T-helper 1 cell treated with Interleukin-12 subunit alpha and Interleukin-12 subunit beta and Interleukin-4 antibody, amounts not matched to agents 30 ng/mL and 1 ng/mL, for 36 hours (primary cell): ENCODE data around the gene ZNF513. TPM values are rescaled to one million over a fixed set of nuclear protein-coding genes. Genes with fewer than 3 reads are reported as not detected.

Experiments
- intact Hi-C: fragments of 100-400 bp; cut with micrococcal nuclease; formaldehyde crosslinking; loops from one replicate; pipeline ENCODE4 v1.15.1; 2024
- total RNA-seq: library from RNA; stranded (reverse); gene quantifications from 2 replicates; pipeline ENCODE4 v1.2.3, GENCODE V29; 2022

Gene ZNF513
- total RNA-seq, 1 donor from 2014 or later, result 20.2 TPM

GRCh38 chr2:27390822-27391679 lies 10.5 kb upstream of the ZNF513 start:
- intact Hi-C loops, result no loop called here

GRCh38 chr2:27381577-27382181 lies 1.1 kb upstream of the ZNF513 start:
- intact Hi-C loops, result loop anchor here (2.0 kb wide), 1 partner anchor 59 kb away; the partner anchor contains the start of gene MPV17

- intact Hi-C loops, result loop anchor here (1.0 to 2.0 kb wide), 7 partner anchors 10 to 283 kb away; partner anchors contain the start of genes EIF2B4, GTF3C2, IFT172 and MPV17
Measured at GRCh38 chr2:27379836-27380625, 503 bp downstream of the ZNF513 start.

- intact Hi-C loops, result no loop called here
Measured at GRCh38 chr2:27379383-27379835, 1.1 kb downstream of the ZNF513 start.

GRCh38 chr2:27378809-27379290 lies 1.7 kb downstream of the ZNF513 start:
- intact Hi-C loops, result no loop called here

GRCh38 chr2:27378096-27378808 lies 2.3 kb downstream of the ZNF513 start:
- intact Hi-C loops, result no loop called here

GRCh38 chr2:27377618-27378095 lies 2.9 kb downstream of the ZNF513 start:
- intact Hi-C loops, result no loop called here

- intact Hi-C loops, result no loop called here
Measured at GRCh38 chr2:27376866-27377617, 3.5 kb downstream of the ZNF513 start.

GRCh38 chr2:27376151-27376865 lies 4.2 kb downstream of the ZNF513 start:
- intact Hi-C loops, result no loop called here

GRCh38 chr2:27375513-27376099 lies 4.9 kb downstream of the ZNF513 start:
- intact Hi-C loops, result no loop called here

- intact Hi-C loops, result loop anchor here (5.0 kb wide), 3 partner anchors 241 to 1499 kb away; partner anchors contain the start of genes PREB, TMEM214 and TRMT61B
Measured at GRCh38 chr2:27373567-27373966, 7.0 kb downstream of the ZNF513 start.

- intact Hi-C loops, result loop anchor here (5.0 kb wide), 3 partner anchors 241 to 1499 kb away; partner anchors contain the start of genes PREB, TMEM214 and TRMT61B
Measured at GRCh38 chr2:27372937-27373336, 7.6 kb downstream of the ZNF513 start.

GRCh38 chr2:27370816-27371620 lies 9.5 kb downstream of the ZNF513 start:
- intact Hi-C loops, result loop anchor here (1.0 to 5.0 kb wide), 18 partner anchors 9 to 1501 kb away; partner anchors contain the start of genes ATRAID, CAD, CCDC121 and GPN1

GRCh38 chr2:27370026-27370815 lies 10.3 kb downstream of the ZNF513 start, which contains the start of the genes EIF2B4 and SNX17:
TSS of gene EIF2B4 (minus strand) at chr2:27370338. CDS start at chr2:27370314, 24 bp downstream.
TSS of gene SNX17 (plus strand) at chr2:27370616. CDS start at chr2:27370744, 128 bp downstream.
- intact Hi-C loops, result loop anchor here (1.0 to 5.0 kb wide), 18 partner anchors 10 to 1502 kb away; partner anchors contain the start of genes ATRAID, CAD, CCDC121 and GPN1

- intact Hi-C loops, result loop anchor here (1.0 to 5.0 kb wide), 18 partner anchors 11 to 1503 kb away; partner anchors contain the start of genes ATRAID, CAD, CCDC121 and GPN1
Measured at GRCh38 chr2:27369471-27370025, 11.0 kb downstream of the ZNF513 start.

GRCh38 chr2:27363933-27364332 lies 16.6 kb downstream of the ZNF513 start:
- intact Hi-C loops, result no loop called here
